OCI-LY3 (cell line): ENCODE results near the gene SETD7.
A peak's percentile ranks its signal among the peaks of the same experiment; 100 is the strongest.

Experiments used
- H2AFZ ChIP-seq: fragments of 200-600, 300-600 bp; shearing (Covaris generic); 2 replicates; pipeline ENCODE4 v1.6.0; 2014; ENCODE audit warnings: antibody characterized with exemption, low read depth, low read length
- H3K27ac ChIP-seq: fragments of 200-600, 300-600 bp; sonication (generic); 2 replicates; pipeline ENCODE4 v1.5.1; 2014; ENCODE audit warnings: mild to moderate bottlenecking, low read length, moderate library complexity, mixed read lengths
- H3K27me3 ChIP-seq: fragments of 200-600, 300-600 bp; sonication (generic); 2 replicates; pipeline ENCODE4 v1.6.1; 2014; ENCODE audit warnings: low read depth, low read length, mixed read lengths
- H3K36me3 ChIP-seq: fragments of 200-600, 300-600 bp; sonication (generic); replicated peaks from 2 replicates; pipeline ENCODE3; 2014; ENCODE audit warnings: low read depth, low read length, mixed read lengths
- H3K4me1 ChIP-seq: fragments of 300-600, 200-600 bp; sonication (generic); 2 replicates; pipeline ENCODE4 v1.6.1; 2014; ENCODE audit warnings: low read length, mixed read lengths
- H3K4me2 ChIP-seq: fragments of 200-600, 300-600 bp; sonication (generic); 2 replicates; pipeline ENCODE4 v1.6.1; 2014; ENCODE audit warnings: low read length, mixed read lengths
- H3K4me3 ChIP-seq: fragments of 300-600, 200-600 bp; sonication (generic); 2 replicates; pipeline ENCODE4 v1.5.1; 2014; ENCODE audit warnings: antibody characterized with exemption, mild to moderate bottlenecking, low read length, moderate library complexity
- H3K79me2 ChIP-seq: fragments of 300-600, 200-600 bp; shearing (Covaris generic); 2 replicates; pipeline ENCODE4 v1.6.1; 2014; ENCODE audit warnings: mild to moderate bottlenecking, low read length, mixed read lengths
- H3K9ac ChIP-seq: fragments of 300-600, 200-600 bp; shearing (Covaris generic); 2 replicates; pipeline ENCODE4 v1.6.0; 2014; ENCODE audit warnings: mild to moderate bottlenecking, low read length, moderate library complexity
- H3K9me3 ChIP-seq: fragments of 200-600, 300-600 bp; shearing (Covaris generic); 2 replicates; pipeline ENCODE4 v1.6.1; 2014; ENCODE audit warnings: low read length, mixed read lengths; ENCODE audit not compliant: insufficient read depth
- H4K20me1 ChIP-seq: fragments of 200-600, 300-600 bp; sonication (generic); 2 replicates; pipeline ENCODE4 v1.6.1; 2016; ENCODE audit warnings: low read length, mixed read lengths; ENCODE audit not compliant: insufficient read depth
- EZH2phosphoT487 ChIP-seq: fragments of 200-600 bp; shearing (Covaris generic); IDR thresholded peaks from 2 replicates; pipeline ENCODE4 v1.6.1; 2018; ENCODE audit warnings: antibody characterized with exemption, mixed run types, low read depth
- TF ChIP-seq, protein P1 (sequence below): fragments of 200-600, 300-600 bp; sonication (generic); IDR thresholded peaks from 2 replicates; pipeline ENCODE4 v1.5.1; 2014; ENCODE audit warnings: antibody characterized with exemption, low read length, low read depth

The SETD7 gene

DNA sequence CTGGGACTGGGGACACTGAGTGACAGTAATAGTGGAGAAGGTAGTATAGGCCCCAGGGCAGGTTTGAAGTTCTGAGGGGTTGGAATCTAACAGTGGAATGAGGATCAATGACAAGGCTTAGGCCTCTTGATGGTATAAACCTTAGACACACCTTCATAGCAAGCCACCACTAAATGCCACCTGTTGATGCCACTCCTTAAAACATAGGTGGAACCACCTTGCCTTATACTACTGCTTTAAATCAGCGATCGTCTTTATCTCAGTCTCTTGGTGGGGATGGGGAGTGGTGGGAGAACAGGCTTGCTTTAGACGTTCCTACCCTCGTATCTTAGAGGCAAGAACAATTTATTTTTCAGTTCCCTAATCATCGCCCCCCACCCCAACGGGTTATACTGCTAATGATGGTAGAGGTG is 100.9 kb downstream of the SETD7 start:
- TF ChIP-seq, protein P1, sequence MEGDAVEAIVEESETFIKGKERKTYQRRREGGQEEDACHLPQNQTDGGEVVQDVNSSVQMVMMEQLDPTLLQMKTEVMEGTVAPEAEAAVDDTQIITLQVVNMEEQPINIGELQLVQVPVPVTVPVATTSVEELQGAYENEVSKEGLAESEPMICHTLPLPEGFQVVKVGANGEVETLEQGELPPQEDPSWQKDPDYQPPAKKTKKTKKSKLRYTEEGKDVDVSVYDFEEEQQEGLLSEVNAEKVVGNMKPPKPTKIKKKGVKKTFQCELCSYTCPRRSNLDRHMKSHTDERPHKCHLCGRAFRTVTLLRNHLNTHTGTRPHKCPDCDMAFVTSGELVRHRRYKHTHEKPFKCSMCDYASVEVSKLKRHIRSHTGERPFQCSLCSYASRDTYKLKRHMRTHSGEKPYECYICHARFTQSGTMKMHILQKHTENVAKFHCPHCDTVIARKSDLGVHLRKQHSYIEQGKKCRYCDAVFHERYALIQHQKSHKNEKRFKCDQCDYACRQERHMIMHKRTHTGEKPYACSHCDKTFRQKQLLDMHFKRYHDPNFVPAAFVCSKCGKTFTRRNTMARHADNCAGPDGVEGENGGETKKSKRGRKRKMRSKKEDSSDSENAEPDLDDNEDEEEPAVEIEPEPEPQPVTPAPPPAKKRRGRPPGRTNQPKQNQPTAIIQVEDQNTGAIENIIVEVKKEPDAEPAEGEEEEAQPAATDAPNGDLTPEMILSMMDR: no peak
- no peak for TF ChIP-seq EZH2phosphoT487
- H3K36me3 ChIP-seq: no peaks in the 10 kb centered on the region
- no peaks in the 10 kb centered on the region for H4K20me1 ChIP-seq
- H3K79me2 ChIP-seq: peaks cover 15% of the 10 kb centered on the region
- H3K27me3 ChIP-seq: no peaks in the 10 kb centered on the region
- H3K9ac ChIP-seq: peak overlapping the region; percentile 74
- H3K4me2 ChIP-seq: peak overlapping the region; percentile 87
- peaks cover 33% of the 10 kb centered on the region for H3K4me1 ChIP-seq
- no peak overlapping the region for H2AFZ ChIP-seq
- peak overlapping the region; percentile 80 for H3K4me3 ChIP-seq
- H3K9me3 ChIP-seq: no peaks in the 10 kb centered on the region
- no peak overlapping the region for H3K27ac ChIP-seq

DNA sequence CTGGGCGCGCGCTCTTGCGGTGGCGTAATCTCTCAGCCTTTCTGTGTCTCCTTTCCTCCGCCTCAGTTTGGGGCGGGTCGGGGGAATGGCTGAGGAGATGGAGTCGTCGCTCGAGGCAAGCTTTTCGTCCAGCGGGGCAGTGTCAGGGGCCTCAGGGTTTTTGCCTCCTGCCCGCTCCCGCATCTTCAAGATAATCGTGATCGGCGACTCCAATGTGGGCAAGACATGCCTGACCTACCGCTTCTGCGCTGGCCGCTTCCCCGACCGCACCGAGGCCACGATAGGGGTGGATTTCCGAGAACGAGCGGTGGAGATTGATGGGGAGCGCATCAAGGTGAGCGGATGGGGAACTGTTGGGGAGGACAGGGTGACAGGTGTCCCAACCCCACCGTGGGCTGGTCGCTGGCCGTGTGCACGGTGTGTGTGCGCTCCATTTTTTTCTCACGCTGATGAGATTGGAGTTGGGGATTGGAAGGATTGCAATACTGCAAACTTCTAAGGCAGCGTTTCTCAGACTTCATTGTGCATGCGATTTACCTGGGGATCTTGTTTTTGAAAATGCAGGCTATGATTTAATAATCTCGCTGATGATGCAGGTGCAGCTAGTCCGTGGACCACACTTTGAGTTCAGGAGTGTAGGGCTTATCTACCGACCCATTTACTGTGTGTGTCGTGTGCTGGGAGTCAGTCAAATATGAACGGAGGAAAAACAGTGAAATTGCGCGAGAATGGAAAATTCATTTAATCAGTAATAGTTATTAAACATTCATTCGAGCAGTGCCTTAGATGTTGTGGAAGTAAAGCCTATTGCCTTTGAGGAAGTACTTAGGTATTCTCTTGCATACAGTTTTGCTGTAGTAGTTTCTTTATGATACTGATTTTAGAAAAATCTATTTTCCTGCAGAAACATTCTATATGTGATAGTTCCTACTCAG is 101.6 kb downstream of the SETD7 start, which contains the start of gene RAB33B:
Gene RAB33B, plus strand, starts transcription at position 11 of the 935 bp plus-strand sequence. Its CDS starts 75 bp downstream, at position 86.
- peaks cover 15% of the 10 kb centered on the region for H3K79me2 ChIP-seq
- peak within 1 kb of the TSS; percentile 81 for H3K27ac ChIP-seq
- no peaks in the 10 kb centered on the region for H3K9me3 ChIP-seq
- H2AFZ ChIP-seq: peak within 1 kb of the TSS; percentile 83
- no peaks in the 10 kb centered on the region for H3K27me3 ChIP-seq
- H3K4me2 ChIP-seq: peak within 1 kb of the TSS; percentile 87
- peak within 1 kb of the TSS; percentile 74 for H3K9ac ChIP-seq
- H4K20me1 ChIP-seq: no peaks in the 10 kb centered on the region
- H3K4me3 ChIP-seq: peak within 1 kb of the TSS; percentile 80
- H3K36me3 ChIP-seq: no peaks in the 10 kb centered on the region
- no peak for TF ChIP-seq EZH2phosphoT487
- TF ChIP-seq, protein P1: no peak
- peaks cover 33% of the 10 kb centered on the region for H3K4me1 ChIP-seq

- no peak for TF ChIP-seq EZH2phosphoT487
- TF ChIP-seq, protein P1: peak; percentile 37; the same call in 1 of the 2 replicates
- Histone ChIP-seq H2AFZ (peak overlapping the region; percentile 83), H3K36me3 (no peaks in the 10 kb centered on the region), H3K4me3 (peak overlapping the region; percentile 80), H3K79me2 (peaks cover 14% of the 10 kb centered on the region), H3K9me3 (no peaks in the 10 kb centered on the region), H3K27me3 (no peaks in the 10 kb centered on the region), H3K27ac (peak overlapping the region; percentile 81), H3K9ac (peak overlapping the region; percentile 74), H3K4me2 (peak overlapping the region; percentile 87), H4K20me1 (no peaks in the 10 kb centered on the region), H3K4me1 (peaks cover 33% of the 10 kb centered on the region)
These were observed 102.5 kb downstream of the SETD7 start for GRCh38 chr4:139453371-139454110.

DNA sequence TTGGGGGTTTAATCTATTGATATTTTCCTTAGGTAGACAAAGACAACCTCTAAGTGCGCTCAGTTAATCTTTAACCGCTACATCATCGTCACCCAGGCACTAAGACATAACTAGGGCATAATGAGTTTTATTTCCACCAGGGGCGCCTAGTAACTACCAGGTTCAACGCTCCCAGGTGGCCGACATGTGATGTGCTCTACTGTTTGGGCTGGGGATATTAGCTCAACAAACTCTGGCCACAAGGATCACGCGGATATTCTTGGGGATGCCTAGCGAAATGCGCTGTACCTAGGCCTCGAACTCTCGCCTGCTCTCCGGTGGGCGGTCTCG is 103.0 kb downstream of the SETD7 start:
- Histone ChIP-seq H2AFZ (peak overlapping the region; percentile 83), H3K4me3 (peak overlapping the region; percentile 80), H3K27ac (peak overlapping the region; percentile 81), H3K4me1 (peaks cover 33% of the 10 kb centered on the region), H3K36me3 (no peaks in the 10 kb centered on the region), H4K20me1 (no peaks in the 10 kb centered on the region), H3K9ac (peak overlapping the region; percentile 74), H3K4me2 (peak overlapping the region; percentile 78), H3K79me2 (peaks cover 10% of the 10 kb centered on the region), H3K9me3 (no peaks in the 10 kb centered on the region), H3K27me3 (no peaks in the 10 kb centered on the region)
- TF ChIP-seq, protein P1: peak; percentile 62
- no peak for TF ChIP-seq EZH2phosphoT487
